ENCODE measurements around the gene ERGIC2. TPM values are rescaled to one million over a fixed set of nuclear protein-coding genes. Genes with fewer than 3 reads are reported as not detected.

ERGIC2 gene
- total RNA-seq, 4 donors from 2014 or later: 2.6 to 24.7 (median 20.6) TPM

DNA sequence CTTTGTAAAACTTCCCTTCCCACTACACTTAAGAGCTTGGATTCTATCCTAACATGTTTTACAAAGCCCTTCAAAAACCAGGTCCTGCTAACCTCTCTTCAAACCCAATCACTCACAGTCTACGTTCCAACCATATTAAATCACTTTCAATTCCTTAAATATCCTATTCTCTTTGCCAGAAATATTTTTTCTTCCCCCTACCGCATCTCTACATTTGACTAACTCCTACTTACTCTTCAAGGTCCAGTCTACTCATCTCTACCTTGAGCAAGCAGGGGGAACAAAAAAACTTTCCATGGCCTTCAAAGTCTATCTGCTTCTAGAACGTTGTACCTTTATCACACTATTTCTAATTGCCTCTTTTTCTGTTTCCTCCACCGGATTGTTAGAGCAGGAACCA, 6.1 kb downstream of the ERGIC2 start:
- no peak for DNase-seq
- Histone ChIP-seq H3K9me3 (no peaks in the 10 kb centered on the region), H3K4me1 (peaks cover 0 to 36% (median 9%) of the 10 kb centered on the region in 4 donors), H3K36me3 (peaks cover 0 to 7% (median under 1%) of the 10 kb centered on the region in 4 donors), H3K27ac (no peak overlapping the region), H3K27me3 (no peaks in the 10 kb centered on the region), H3K4me3 (no peak overlapping the region)
- no peak for TF ChIP-seq POLR2AphosphoS5 (IDR thresholded peaks at IDR 0.05)
- TF ChIP-seq POLR2A (IDR thresholded peaks at IDR 0.05): no peak
- TF ChIP-seq, protein P1, sequence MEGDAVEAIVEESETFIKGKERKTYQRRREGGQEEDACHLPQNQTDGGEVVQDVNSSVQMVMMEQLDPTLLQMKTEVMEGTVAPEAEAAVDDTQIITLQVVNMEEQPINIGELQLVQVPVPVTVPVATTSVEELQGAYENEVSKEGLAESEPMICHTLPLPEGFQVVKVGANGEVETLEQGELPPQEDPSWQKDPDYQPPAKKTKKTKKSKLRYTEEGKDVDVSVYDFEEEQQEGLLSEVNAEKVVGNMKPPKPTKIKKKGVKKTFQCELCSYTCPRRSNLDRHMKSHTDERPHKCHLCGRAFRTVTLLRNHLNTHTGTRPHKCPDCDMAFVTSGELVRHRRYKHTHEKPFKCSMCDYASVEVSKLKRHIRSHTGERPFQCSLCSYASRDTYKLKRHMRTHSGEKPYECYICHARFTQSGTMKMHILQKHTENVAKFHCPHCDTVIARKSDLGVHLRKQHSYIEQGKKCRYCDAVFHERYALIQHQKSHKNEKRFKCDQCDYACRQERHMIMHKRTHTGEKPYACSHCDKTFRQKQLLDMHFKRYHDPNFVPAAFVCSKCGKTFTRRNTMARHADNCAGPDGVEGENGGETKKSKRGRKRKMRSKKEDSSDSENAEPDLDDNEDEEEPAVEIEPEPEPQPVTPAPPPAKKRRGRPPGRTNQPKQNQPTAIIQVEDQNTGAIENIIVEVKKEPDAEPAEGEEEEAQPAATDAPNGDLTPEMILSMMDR (IDR thresholded peaks at IDR 0.05): no peak
- no peak for TF ChIP-seq EP300 (IDR thresholded peaks at IDR 0.05; ENCODE audit: low read depth)
- intact Hi-C loops (cut with DNase I; ENCODE audit: low total_unique reads): no loop called here
- 80 to 89% methylated on average over 4 of the region's 4 CpGs for WGBS, 2 donors (ENCODE audit: low coverage in 1 of 2)
- in situ Hi-C loops (cut with MboI; ENCODE audit: low pct_ligation_motif_present in 1 of 4, low pct_unique_long_range_greater_than_20kb in 1 of 4, low sequenced_read_pairs in 3 of 4): no loop called here

DNA sequence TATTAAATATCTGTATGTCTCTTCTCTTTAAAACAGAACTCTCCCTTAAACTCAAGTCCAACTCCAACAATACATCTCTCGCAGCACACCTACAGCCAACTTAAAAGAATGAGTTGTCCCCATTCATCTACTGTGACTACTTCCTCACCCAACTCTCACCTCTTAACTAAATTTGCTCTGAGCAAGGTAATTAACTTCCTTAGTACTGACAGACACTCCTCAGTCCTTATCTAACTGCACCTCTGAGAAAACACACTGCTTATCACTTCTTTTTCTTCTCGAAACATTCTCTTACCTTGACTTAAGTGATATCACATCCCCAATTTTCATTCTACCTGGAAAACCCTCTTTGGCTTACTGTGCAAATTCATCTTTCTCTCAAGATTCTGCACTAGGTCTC, 7.0 kb downstream of the ERGIC2 start:
- H3K27me3 ChIP-seq: no peaks in the 10 kb centered on the region
- H3K4me1 ChIP-seq: peaks cover 0 to 27% (median 1%) of the 10 kb centered on the region in 4 donors
- WGBS, 2 donors (ENCODE audit: low coverage in 1 of 2): 49 to 57% methylated on average over 2 of the region's 2 CpGs
- H3K36me3 ChIP-seq: peaks cover 0 to 16% (median 4%) of the 10 kb centered on the region in 4 donors
- in situ Hi-C loops (cut with MboI; ENCODE audit: low pct_ligation_motif_present in 1 of 4, low pct_unique_long_range_greater_than_20kb in 1 of 4, low sequenced_read_pairs in 3 of 4): no loop called here
- no peak for DNase-seq
- intact Hi-C loops (cut with DNase I; ENCODE audit: low total_unique reads): no loop called here
- TF ChIP-seq, protein P1 (IDR thresholded peaks at IDR 0.05): no peak
- no peak for TF ChIP-seq POLR2AphosphoS5 (IDR thresholded peaks at IDR 0.05)
- no peak for TF ChIP-seq EP300 (IDR thresholded peaks at IDR 0.05; ENCODE audit: low read depth)
- H3K4me3 ChIP-seq: no peak overlapping the region
- H3K27ac ChIP-seq: no peak overlapping the region
- no peaks in the 10 kb centered on the region for H3K9me3 ChIP-seq

DNA sequence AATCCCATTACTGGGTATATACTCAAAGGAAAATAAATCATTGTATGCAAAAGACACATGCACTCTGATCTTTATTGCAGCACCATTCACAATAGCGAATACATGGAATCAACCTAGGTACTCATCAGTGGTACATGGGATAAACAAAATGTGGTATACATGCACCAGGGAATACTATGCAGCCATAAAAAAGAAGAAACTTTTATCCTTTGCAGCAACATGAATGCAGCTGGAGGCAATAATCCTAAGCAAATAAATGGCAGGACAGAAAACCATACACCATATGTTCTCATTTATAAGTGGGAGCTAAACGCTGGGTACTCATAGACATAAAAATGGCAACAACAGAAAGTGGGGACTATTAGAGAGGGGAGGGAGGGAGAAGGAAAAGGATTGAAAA, 15.9 kb downstream of the ERGIC2 start:
- H3K27me3 ChIP-seq: no peaks in the 10 kb centered on the region
- in situ Hi-C loops (cut with MboI; ENCODE audit: low pct_ligation_motif_present in 1 of 4, low pct_unique_long_range_greater_than_20kb in 1 of 4, low sequenced_read_pairs in 3 of 4): no loop called here
- no peak for TF ChIP-seq POLR2AphosphoS5 (IDR thresholded peaks at IDR 0.05)
- H3K36me3 ChIP-seq: peaks cover 0 to 48% (median 24%) of the 10 kb centered on the region in 4 donors
- H3K4me3 ChIP-seq: no peak overlapping the region
- WGBS, 2 donors (ENCODE audit: low coverage in 1 of 2): 83 to 100% methylated on average over 2 of the region's 2 CpGs
- H3K4me1 ChIP-seq: peaks cover 0 to 6% (median 0%) of the 10 kb centered on the region in 4 donors
- DNase-seq: no peak
- no peaks in the 10 kb centered on the region for H3K9me3 ChIP-seq
- H3K27ac ChIP-seq: no peak overlapping the region
- intact Hi-C loops (cut with DNase I; ENCODE audit: low total_unique reads): no loop called here

DNA sequence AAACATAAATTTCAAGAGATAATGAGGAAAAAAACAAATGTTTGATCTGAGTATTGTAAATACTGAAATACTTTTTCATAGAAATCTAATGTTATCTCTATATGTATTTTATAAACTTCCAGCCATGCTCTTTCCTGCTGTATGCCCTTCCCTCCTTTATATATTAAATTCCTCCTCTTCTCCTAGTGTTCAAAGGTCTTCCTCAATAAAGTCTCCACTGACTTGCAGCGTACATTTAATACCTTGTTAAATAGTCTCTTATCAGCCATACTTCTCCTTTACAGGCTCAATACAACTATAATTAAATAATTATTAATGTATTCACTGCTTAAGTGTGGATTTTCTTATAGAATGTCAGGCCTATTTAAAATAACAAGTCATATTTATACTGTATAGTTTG, 26.0 kb downstream of the ERGIC2 start:
- Histone ChIP-seq H3K27ac (no peak overlapping the region), H3K27me3 (no peaks in the 10 kb centered on the region), H3K4me1 (peaks cover 0 to 10% (median 0%) of the 10 kb centered on the region in 4 donors), H3K9me3 (no peaks in the 10 kb centered on the region), H3K36me3 (peaks cover 0 to 26% (median 9%) of the 10 kb centered on the region in 4 donors), H3K4me3 (no peak overlapping the region)
- DNase-seq: no peak
- WGBS, 2 donors (ENCODE audit: low coverage in 1 of 2): 53 to 56% methylated on average over 1 of the region's 1 CpG
- in situ Hi-C loops (cut with MboI; ENCODE audit: low pct_ligation_motif_present in 1 of 4, low pct_unique_long_range_greater_than_20kb in 1 of 4, low sequenced_read_pairs in 3 of 4): no loop called here
- intact Hi-C loops (cut with DNase I; ENCODE audit: low total_unique reads): no loop called here
- no peak for TF ChIP-seq POLR2A (IDR thresholded peaks at IDR 0.05)
- TF ChIP-seq EP300 (IDR thresholded peaks at IDR 0.05; ENCODE audit: low read depth): no peak
- TF ChIP-seq, protein P1 (IDR thresholded peaks at IDR 0.05): no peak
- TF ChIP-seq POLR2AphosphoS5 (IDR thresholded peaks at IDR 0.05): no peak

DNA sequence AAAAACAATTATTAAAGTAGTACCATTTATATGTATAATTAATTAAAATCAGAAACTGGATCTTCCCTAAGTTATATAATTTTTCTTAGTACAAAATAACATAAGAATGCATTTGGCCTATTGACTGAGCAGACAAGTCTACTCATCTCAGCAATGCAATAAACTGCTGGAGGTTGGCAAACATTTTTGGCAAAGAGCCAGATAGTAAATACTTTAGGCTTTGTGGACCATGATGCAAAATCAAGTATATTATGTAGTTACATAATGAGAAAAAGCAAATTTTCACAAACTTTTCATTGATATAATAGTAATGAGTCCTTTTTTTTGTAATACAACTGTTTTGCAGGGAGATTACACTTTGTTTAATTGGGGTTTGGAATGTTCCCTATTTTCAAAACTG, 30.9 kb downstream of the ERGIC2 start:
- DNase-seq: no peak

More for the DNA sequence above, 30.9 kb downstream of the ERGIC2 start:
- Histone ChIP-seq H3K27me3 (no peaks in the 10 kb centered on the region), H3K36me3 (peaks cover 0 to 21% (median 2%) of the 10 kb centered on the region in 4 donors), H3K4me1 (peaks cover 0 to 21% (median 0%) of the 10 kb centered on the region in 4 donors), H3K9me3 (no peaks in the 10 kb centered on the region), H3K27ac (no peak overlapping the region), H3K4me3 (no peak overlapping the region)
- intact Hi-C loops (cut with DNase I; ENCODE audit: low total_unique reads) (no loop called here), in situ Hi-C loops (cut with MboI; ENCODE audit: low pct_ligation_motif_present in 1 of 4, low pct_unique_long_range_greater_than_20kb in 1 of 4, low sequenced_read_pairs in 3 of 4) (no loop called here)
- TF ChIP-seq POLR2A (IDR thresholded peaks at IDR 0.05) (no peak), POLR2AphosphoS5 (IDR thresholded peaks at IDR 0.05) (no peak)

Data from transverse colon (tissue), 4 donors.